ENCODE data around the gene MCTS1.
A peak's percentile ranks its signal among the peaks of the same experiment; 100 is the strongest.
"Not testable (repeated sequence)": the region's sequence is repeated elsewhere in the genome, so short reads cannot be mapped to it uniquely, and the experiment has no call there.

Gene MCTS1

GRCh38 chrX:120603707-120604360 lies at the start of gene MCTS1:
Gene MCTS1 (plus strand): TSS chrX:120604101. CDS start chrX:120604237, 136 bp downstream.
- DNase-seq (ENCODE audit: low spot score): peak; percentile 80

GRCh38 chrX:120556251-120556650 lies 47.6 kb upstream of the MCTS1 start:
- DNase-seq (ENCODE audit: low spot score): no peak

GRCh38 chrX:120559804-120560203 lies 44.1 kb upstream of the MCTS1 start:
- peak; percentile 6 for DNase-seq (ENCODE audit: low spot score)

- DNase-seq (ENCODE audit: low spot score): no peak
Observed at GRCh38 chrX:120560405-120560841, 43.5 kb upstream of the MCTS1 start.

- DNase-seq (ENCODE audit: low spot score): peak; percentile 94
Observed at GRCh38 chrX:120560842-120561633, 42.9 kb upstream of the MCTS1 start, which contains the start of gene CUL4B. Gene CUL4B (minus strand): TSS chrX:120560962. CDS start chrX:120560638, 324 bp downstream.

- peak; percentile 11 for DNase-seq (ENCODE audit: low spot score)
Observed at GRCh38 chrX:120561634-120562568, 42.0 kb upstream of the MCTS1 start.

GRCh38 chrX:120562569-120562926 lies 41.4 kb upstream of the MCTS1 start:
- no peak for DNase-seq (ENCODE audit: low spot score)

GRCh38 chrX:120564925-120565324 lies 39.0 kb upstream of the MCTS1 start:
- DNase-seq (ENCODE audit: low spot score): no peak

GRCh38 chrX:120566817-120567216 lies 37.1 kb upstream of the MCTS1 start:
- DNase-seq (ENCODE audit: low spot score): no peak

- no peak for DNase-seq (ENCODE audit: low spot score)
Observed at GRCh38 chrX:120568035-120568434, 35.9 kb upstream of the MCTS1 start.

GRCh38 chrX:120568609-120569008 lies 35.3 kb upstream of the MCTS1 start:
- no peak for DNase-seq (ENCODE audit: low spot score)

- no peak for DNase-seq (ENCODE audit: low spot score)
Observed at GRCh38 chrX:120570011-120570600, 33.8 kb upstream of the MCTS1 start.

GRCh38 chrX:120573806-120574205 lies 30.1 kb upstream of the MCTS1 start:
- not testable (repeated sequence) for DNase-seq (ENCODE audit: low spot score)

- DNase-seq (ENCODE audit: low spot score): no peak
Observed at GRCh38 chrX:120575379-120576114, 28.4 kb upstream of the MCTS1 start.

GRCh38 chrX:120585702-120586101 lies 18.2 kb upstream of the MCTS1 start:
- no peak for DNase-seq (ENCODE audit: low spot score)

GRCh38 chrX:120604361-120604782 lies 471 bp downstream of the MCTS1 start:
- DNase-seq (ENCODE audit: low spot score): peak; percentile 3

GRCh38 chrX:120612086-120612485 lies 8.2 kb downstream of the MCTS1 start:
- DNase-seq (ENCODE audit: low spot score): no peak

- DNase-seq (ENCODE audit: low spot score): no peak
Observed at GRCh38 chrX:120614816-120615215, 10.9 kb downstream of the MCTS1 start.

- DNase-seq (ENCODE audit: low spot score): no peak
Observed at GRCh38 chrX:120617996-120618630, 14.2 kb downstream of the MCTS1 start.

GRCh38 chrX:120625371-120625770 lies 21.5 kb downstream of the MCTS1 start:
- no peak for DNase-seq (ENCODE audit: low spot score)
